Femur (tissue), 1 donor: ENCODE measurements around the gene BTG2.
"Not testable (repeated sequence)": the region's sequence is repeated elsewhere in the genome, so short reads cannot be mapped to it uniquely, and the experiment has no call there.

ENCODE experiments used
- DNase-seq: peaks from one replicate; pipeline ENCODE4 v3.0.0-alpha.2; 2017

The BTG2 gene

GRCh38 chr1:203304919-203305808 lies at the start of gene BTG2:
Gene BTG2, plus strand, starts transcription at chr1:203305519. Its CDS starts 88 bp downstream, at chr1:203305607.
- peak; percentile 96 for DNase-seq

- not testable (repeated sequence) for DNase-seq
Measured at GRCh38 chr1:203256636-203257035, 48.7 kb upstream of the BTG2 start.

- no peak for DNase-seq
Measured at GRCh38 chr1:203263496-203263895, 41.8 kb upstream of the BTG2 start.

GRCh38 chr1:203264052-203264501 lies 41.2 kb upstream of the BTG2 start:
- DNase-seq: no peak

- no peak for DNase-seq
Measured at GRCh38 chr1:203265541-203265940, 39.8 kb upstream of the BTG2 start.

GRCh38 chr1:203266140-203266539 lies 39.2 kb upstream of the BTG2 start:
- not testable (repeated sequence) for DNase-seq

GRCh38 chr1:203267347-203267846 lies 37.9 kb upstream of the BTG2 start:
- DNase-seq: peak; percentile 88

GRCh38 chr1:203267912-203268311 lies 37.4 kb upstream of the BTG2 start:
- DNase-seq: no peak

- peak; percentile 40 for DNase-seq
Measured at GRCh38 chr1:203268901-203269653, 36.2 kb upstream of the BTG2 start.

- DNase-seq: no peak
Measured at GRCh38 chr1:203269654-203270020, 35.7 kb upstream of the BTG2 start.

GRCh38 chr1:203270448-203270847 lies 34.9 kb upstream of the BTG2 start:
- no peak for DNase-seq

- peak; percentile 75 for DNase-seq
Measured at GRCh38 chr1:203271018-203271743, 34.1 kb upstream of the BTG2 start.

- DNase-seq: peak; percentile 49
Measured at GRCh38 chr1:203271962-203272632, 33.2 kb upstream of the BTG2 start.

- DNase-seq: no peak
Measured at GRCh38 chr1:203272633-203273205, 32.6 kb upstream of the BTG2 start.

GRCh38 chr1:203273206-203273868 lies 32.0 kb upstream of the BTG2 start:
- DNase-seq: peak; percentile 90

GRCh38 chr1:203273869-203274602 lies 31.3 kb upstream of the BTG2 start:
- peak; percentile 58 for DNase-seq

GRCh38 chr1:203274603-203275381 lies 30.5 kb upstream of the BTG2 start:
- peak; percentile 28 for DNase-seq

- peak; percentile 12 for DNase-seq
Measured at GRCh38 chr1:203275656-203276272, 29.6 kb upstream of the BTG2 start.

- DNase-seq: peak; percentile 9
Measured at GRCh38 chr1:203276408-203276807, 28.9 kb upstream of the BTG2 start.
